HG03159 (cell line): ENCODE results near the gene CAMK1D.
"Not testable (repeated sequence)": the region's sequence is repeated elsewhere in the genome, so short reads cannot be mapped to it uniquely, and the experiment has no call there.

ENCODE experiments used
- ATAC-seq: cut with Tn5 transposase; IDR thresholded peaks from one replicate; pipeline ENCODE4 v1.9.1; 2021; ENCODE audit warnings: mild to moderate bottlenecking, moderate library complexity; ENCODE audit not compliant: unreplicated experiment

The CAMK1D gene

GRCh38 chr10:12348870-12349628, at the start of gene CAMK1D:
TSS of gene CAMK1D (plus strand) at chr10:12349547.
- ATAC-seq, result peak; percentile 39

- not testable (repeated sequence) for ATAC-seq
These were observed 48.3 kb upstream of the CAMK1D start for GRCh38 chr10:12301036-12301435.

DNA sequence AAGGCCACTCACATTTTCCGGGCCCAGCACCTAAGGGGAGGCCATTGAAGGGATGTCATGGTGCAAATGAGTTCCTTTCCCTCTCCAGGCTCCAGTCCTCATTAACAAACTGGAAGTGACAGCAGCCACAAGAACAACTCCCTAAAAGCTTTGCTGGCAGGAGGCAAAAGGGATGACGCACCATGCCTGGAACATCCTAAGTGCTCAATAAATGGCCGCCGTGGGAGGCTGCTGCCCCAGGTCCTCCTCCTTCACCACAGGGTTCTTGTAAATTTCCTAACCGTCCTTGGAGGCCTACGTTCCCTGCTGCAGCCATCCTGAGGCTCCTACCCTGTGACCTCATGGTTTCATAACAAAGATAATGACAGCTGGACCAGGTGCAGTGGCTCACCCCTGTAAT, 41.3 kb upstream of the CAMK1D start:
- ATAC-seq, result no peak

DNA sequence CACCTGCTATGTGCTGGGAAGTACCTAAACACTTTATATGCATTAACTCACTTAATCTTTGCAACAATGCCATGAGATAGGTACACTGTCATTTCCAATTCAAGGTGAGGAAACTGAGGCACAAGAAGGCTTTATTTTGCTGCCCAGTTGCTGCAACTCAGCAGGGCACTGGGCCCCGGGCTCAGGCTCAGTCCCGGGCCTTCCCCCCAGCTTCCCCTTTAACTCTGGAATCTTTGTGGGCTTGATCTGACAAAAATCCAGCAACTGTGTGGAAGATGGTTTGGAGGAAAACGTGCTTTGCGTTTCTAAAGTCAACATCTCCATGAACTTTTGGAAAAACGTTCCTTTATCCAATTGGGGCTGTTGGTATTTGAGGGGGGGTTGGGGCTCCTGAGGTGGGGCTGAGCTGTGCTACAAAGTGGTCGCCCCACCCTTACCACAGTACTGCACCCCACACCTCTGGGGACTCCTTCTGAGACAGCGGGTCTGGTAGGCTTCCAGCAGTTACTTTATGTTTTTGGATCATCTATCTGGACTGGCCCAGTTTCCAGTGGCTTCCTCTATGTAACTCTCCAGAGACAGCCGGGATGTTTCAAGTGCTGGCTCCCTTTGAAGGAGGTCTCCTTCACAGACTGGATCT, 40.5 kb upstream of the CAMK1D start:
- no peak for ATAC-seq

DNA sequence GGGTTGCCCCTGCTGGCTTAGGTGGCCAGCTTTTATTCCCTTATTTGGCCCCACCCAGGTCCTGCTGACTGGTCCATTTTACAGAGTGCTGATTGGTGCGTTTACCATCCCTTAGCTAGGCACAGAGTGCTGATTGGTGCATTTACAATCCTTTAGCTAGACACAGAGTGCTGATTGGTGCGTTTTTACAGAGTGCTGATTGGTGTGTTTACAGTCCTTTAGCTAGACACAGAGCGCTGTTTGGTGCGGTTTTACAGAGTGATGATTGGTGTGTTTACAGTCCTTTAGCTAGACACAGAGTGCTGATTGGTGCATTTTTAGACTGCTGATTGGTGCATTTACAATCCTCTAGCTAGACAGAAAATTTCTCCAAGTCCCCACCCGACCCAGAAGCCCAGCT, 39.6 kb upstream of the CAMK1D start:
- ATAC-seq, result not testable (repeated sequence)

DNA sequence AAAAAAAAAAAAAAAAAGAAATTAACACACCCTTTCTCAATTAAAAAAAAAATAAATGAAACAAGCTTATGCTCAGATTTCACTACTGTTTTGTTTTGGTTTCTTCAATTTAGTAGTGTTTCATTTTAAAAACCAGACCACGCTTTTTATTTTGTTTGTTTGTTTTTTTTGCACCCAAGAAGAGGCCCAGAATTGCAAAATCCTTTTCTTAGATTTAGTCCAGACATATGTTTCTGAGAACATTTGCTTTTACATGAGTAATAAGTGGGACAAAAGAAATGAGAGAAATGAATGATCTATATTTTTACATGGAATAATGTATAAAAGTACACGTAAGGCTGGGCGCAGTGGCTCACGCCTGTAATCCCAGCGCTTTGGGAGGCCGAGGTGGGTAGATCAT, 34.5 kb upstream of the CAMK1D start:
- no peak for ATAC-seq

GRCh38 chr10:12319076-12319475, 30.3 kb upstream of the CAMK1D start:
- no peak for ATAC-seq

- ATAC-seq, result no peak
These were observed 28.5 kb upstream of the CAMK1D start for GRCh38 chr10:12320892-12321291.

GRCh38 chr10:12321641-12322040, 27.7 kb upstream of the CAMK1D start:
- no peak for ATAC-seq

DNA sequence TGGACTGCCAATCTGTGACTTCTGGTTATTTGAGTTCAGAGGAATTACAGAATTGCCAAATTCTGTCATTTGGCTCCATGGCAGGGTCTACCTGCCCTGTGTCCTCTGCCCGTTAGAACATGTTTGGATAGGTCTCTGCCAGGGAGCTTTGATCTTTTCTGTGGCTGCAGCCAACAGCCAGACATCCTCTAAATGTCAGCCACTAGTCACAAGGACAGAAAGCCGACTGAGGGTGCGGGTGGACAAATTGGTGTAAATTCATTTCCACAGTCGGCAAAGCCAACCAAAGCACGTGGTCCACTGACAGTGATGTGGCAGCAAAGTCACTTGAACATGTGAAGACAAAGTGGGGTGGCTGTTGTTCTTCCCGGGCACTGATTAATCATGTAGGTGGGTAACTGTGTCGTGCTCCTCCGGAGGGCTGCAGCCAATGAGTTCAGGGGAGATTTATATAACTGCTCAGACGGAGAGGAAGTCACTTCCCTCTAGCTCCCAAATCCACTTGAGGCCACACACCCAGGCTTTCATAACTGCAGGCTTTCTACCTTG, 26.7 kb upstream of the CAMK1D start:
- ATAC-seq, result no peak

DNA sequence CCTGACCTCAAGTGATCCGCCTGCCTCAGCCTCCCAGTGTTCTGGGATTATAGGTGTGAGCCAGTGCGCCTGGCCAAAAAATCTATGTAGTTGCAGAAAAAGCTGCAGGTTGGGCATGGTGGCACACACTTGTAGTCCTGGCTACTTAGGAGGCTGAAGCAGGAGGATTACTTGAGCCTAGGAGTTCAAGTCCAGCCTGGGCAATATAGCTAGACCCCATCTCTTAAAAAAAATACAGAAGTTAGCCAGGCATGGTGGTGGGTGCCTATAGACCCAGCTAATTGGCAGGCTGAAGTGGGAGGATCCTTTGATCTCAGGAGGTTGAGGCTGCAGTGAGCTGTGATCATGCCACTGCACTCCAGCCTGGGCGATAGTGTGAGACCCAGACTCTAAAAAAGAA, 24.8 kb upstream of the CAMK1D start:
- ATAC-seq, result no peak

- no peak for ATAC-seq
These were observed 22.3 kb upstream of the CAMK1D start for GRCh38 chr10:12327074-12327473.

- ATAC-seq, result no peak
These were observed 21.9 kb upstream of the CAMK1D start for GRCh38 chr10:12327476-12327875.

- not testable (repeated sequence) for ATAC-seq
These were observed 21.0 kb upstream of the CAMK1D start for GRCh38 chr10:12328312-12328711.

DNA sequence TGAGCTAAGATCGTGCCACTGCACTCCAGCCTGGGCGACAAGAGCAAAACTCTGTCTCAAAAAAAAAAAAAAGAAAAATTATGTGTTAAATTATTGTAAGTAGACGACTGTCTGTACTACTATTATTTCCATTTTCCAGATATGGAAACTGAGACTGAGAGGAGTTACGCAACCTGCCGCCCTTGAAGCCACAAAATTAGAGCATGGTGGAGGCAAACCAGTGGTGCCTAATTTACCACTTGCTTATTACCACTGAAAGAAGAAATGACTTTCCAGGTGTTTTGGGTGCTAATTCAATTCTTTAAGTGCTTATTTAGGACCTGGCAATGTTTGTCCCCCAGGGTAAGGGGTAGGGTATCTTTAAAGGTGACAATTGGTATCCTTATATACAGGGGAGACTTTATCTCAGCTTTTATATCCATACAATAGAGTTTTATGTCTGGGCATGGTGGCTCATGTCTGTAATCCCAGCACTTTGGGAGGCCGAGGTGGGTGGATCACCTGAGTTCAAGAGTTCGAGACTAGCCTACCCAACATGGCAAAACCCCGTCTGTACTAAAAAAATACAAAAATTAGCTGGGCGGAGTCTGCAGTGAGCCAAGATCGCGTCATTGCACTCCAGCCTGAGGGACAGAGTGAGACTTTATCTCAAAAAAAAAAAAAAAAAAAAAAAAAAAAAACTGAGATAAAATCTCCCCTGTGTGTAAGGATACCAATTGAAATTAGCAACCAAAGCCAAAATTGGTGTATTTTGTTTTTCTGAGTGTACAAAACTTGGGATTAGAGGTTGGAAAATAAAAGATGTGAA, 16.6 kb upstream of the CAMK1D start:
- ATAC-seq, result no peak

- ATAC-seq, result peak; percentile 58
These were observed 15.8 kb upstream of the CAMK1D start for GRCh38 chr10:12333380-12334185.

DNA sequence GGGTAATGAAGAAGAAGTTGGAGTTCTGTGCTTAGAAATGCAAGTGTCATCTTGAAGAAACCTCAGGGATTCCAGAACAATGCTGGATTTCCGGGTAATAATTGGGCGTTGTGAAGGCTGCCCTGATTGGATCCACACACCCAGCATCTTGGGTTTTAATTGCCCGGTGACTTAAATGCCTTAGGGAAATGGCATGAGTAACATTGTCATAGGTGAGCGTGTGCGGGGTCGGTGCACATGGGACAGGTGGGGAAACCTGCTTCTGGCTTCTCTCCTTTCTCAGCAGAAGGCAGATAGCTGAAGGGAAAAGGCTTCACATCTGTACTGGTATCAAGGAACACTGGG, 15.2 kb upstream of the CAMK1D start:
- ATAC-seq, result peak; percentile 15

- ATAC-seq, result not testable (repeated sequence)
These were observed 14.2 kb upstream of the CAMK1D start for GRCh38 chr10:12335169-12335568.

GRCh38 chr10:12337453-12338372, 11.6 kb upstream of the CAMK1D start:
- no peak for ATAC-seq

- ATAC-seq, result no peak
These were observed 10.4 kb upstream of the CAMK1D start for GRCh38 chr10:12338981-12339380.
